GM08714 (cell line): ENCODE data around the gene VTI1A.

Source experiments
- H3K4me3 ChIP-seq: fragments of 200-500 bp; sonication (Bioruptor generic); 2 replicates; pipeline ENCODE4 v1.5.1; 2014; ENCODE audit warnings: mild to moderate bottlenecking, low read length, inconsistent platforms
- ZNF274 ChIP-seq: IDR thresholded peaks from 2 replicates; pipeline ENCODE4 v1.6.1; 2012; ENCODE audit warnings: mild to moderate bottlenecking, low read depth, low read length

Gene VTI1A

GRCh38 chr10:112658465-112658864, 211.4 kb downstream of the VTI1A start:
- TF ChIP-seq ZNF274 = no peak
- no peak overlapping the region for H3K4me3 ChIP-seq

- TF ChIP-seq ZNF274 = no peak
- no peak overlapping the region for H3K4me3 ChIP-seq
Observed at GRCh38 chr10:112658900-112659638, 212.1 kb downstream of the VTI1A start.

- H3K4me3 ChIP-seq = no peak overlapping the region
- no peak for TF ChIP-seq ZNF274
Observed at GRCh38 chr10:112663234-112664125, 216.5 kb downstream of the VTI1A start.

GRCh38 chr10:112666094-112666493, 219.1 kb downstream of the VTI1A start:
- TF ChIP-seq ZNF274 = no peak

GRCh38 chr10:112669989-112670388, 223.0 kb downstream of the VTI1A start:
- no peak for TF ChIP-seq ZNF274
- H3K4me3 ChIP-seq = no peak overlapping the region

More at GRCh38 chr10:112666094-112666493, 219.1 kb downstream of the VTI1A start:
- H3K4me3 ChIP-seq = no peak overlapping the region

GRCh38 chr10:112671743-112672142, 224.7 kb downstream of the VTI1A start:
- H3K4me3 ChIP-seq = no peak overlapping the region
- TF ChIP-seq ZNF274 = no peak

- TF ChIP-seq ZNF274 = no peak
- H3K4me3 ChIP-seq = no peak overlapping the region
Observed at GRCh38 chr10:112672706-112673105, 225.7 kb downstream of the VTI1A start.

- H3K4me3 ChIP-seq = no peak overlapping the region
- no peak for TF ChIP-seq ZNF274
Observed at GRCh38 chr10:112675560-112676083, 228.6 kb downstream of the VTI1A start.

GRCh38 chr10:112677689-112678088, 230.7 kb downstream of the VTI1A start:
- no peak overlapping the region for H3K4me3 ChIP-seq
- no peak for TF ChIP-seq ZNF274

GRCh38 chr10:112678581-112678980, 231.6 kb downstream of the VTI1A start:
- no peak overlapping the region for H3K4me3 ChIP-seq
- TF ChIP-seq ZNF274 = no peak

- TF ChIP-seq ZNF274 = no peak
- no peak overlapping the region for H3K4me3 ChIP-seq
Observed at GRCh38 chr10:112678987-112679386, 232.0 kb downstream of the VTI1A start.

- no peak overlapping the region for H3K4me3 ChIP-seq
- TF ChIP-seq ZNF274 = no peak
Observed at GRCh38 chr10:112679392-112679791, 232.4 kb downstream of the VTI1A start.

GRCh38 chr10:112680586-112680985, 233.6 kb downstream of the VTI1A start:
- no peak overlapping the region for H3K4me3 ChIP-seq
- no peak for TF ChIP-seq ZNF274

GRCh38 chr10:112687647-112688046, 240.6 kb downstream of the VTI1A start:
- no peak overlapping the region for H3K4me3 ChIP-seq
- no peak for TF ChIP-seq ZNF274
